GM12878 (cell line): ENCODE data around the gene NUDT3. TPM values are rescaled to one million over a fixed set of nuclear protein-coding genes. Genes with fewer than 3 reads are reported as not detected.

Experiments used
- ATAC-seq: fragments of 200-7000 bp; cut with Tn5 transposase; 3 replicates; pipeline ENCODE4 v1.9.1; 2020; ENCODE audit warnings: mild to moderate bottlenecking, moderate library complexity
- BruUV-seq: library from RNA; stranded (reverse); fragments of 400-500 nt; replicated peaks from 2 replicates; lab custom pipeline; 2021; lab: Mats Ljungman, UMichigan
- CTCF ChIA-PET: fragments of 300-600 bp; sonication (Branson Sonifier 250); formaldehyde crosslinking; extraction: SDS; loops from one replicate; lab custom pipeline; 2021; ENCODE audit warnings: inconsistent platforms; lab: Yijun Ruan, JAX
- POLR2A ChIA-PET: fragments of 350-600 bp; formaldehyde crosslinking; extraction: SDS; loops from one replicate; lab custom pipeline; 2021; ENCODE audit warnings: inconsistent platforms; lab: Charles Lee
- RAD21 ChIA-PET: fragments of 300-600 bp; sonication (Branson Sonifier 250); formaldehyde crosslinking; loops from one replicate; lab custom pipeline; 2023; ENCODE audit warnings: antibody characterized with exemption; ENCODE audit not compliant: unreplicated experiment; lab: Charles Lee
- SMC1A ChIA-PET: fragments of 300-600 bp; sonication (Branson Sonifier 250); formaldehyde crosslinking; loops from one replicate; lab custom pipeline; 2023; ENCODE audit not compliant: unreplicated experiment, uncharacterized antibody; lab: Charles Lee
- DNase-seq: peaks from one replicate; pipeline ENCODE4 v3.0.0-alpha.2; 2011; ENCODE audit warnings: low read depth, low spot score
- FAIRE-seq: peaks from 3 replicates; lab custom pipeline; 2011; peaks lifted over from hg19 to GRCh38; lab: Jason Lieb, UNC
- H2AFZ ChIP-seq: 2 replicates; pipeline ENCODE4 v1.6.0; 2011; ENCODE audit warnings: low read depth, low read length, control low read depth; ENCODE audit not compliant: control insufficient read depth
- H3K27ac ChIP-seq: 2 replicates; pipeline ENCODE4 v1.5.1; 2011; ENCODE audit warnings: control low read depth; ENCODE audit not compliant: control insufficient read depth, insufficient read depth
- H3K27me3 ChIP-seq, 2 experiments: replicated peaks in 1 of 2; 2 replicates each; pipeline versions ENCODE4 v1.6.0 to v1.6.1; 2011; ENCODE audit warnings: low read length in 1 of 2; ENCODE audit not compliant: control insufficient read depth in 2 of 2, insufficient read depth in 2 of 2
- H3K36me3 ChIP-seq, 2 experiments: 2 replicates each; pipeline ENCODE4 v1.5.1; 2011; ENCODE audit warnings: low read length in 1 of 2; ENCODE audit not compliant: control insufficient read depth in 2 of 2, insufficient read depth in 2 of 2
- H3K4me1 ChIP-seq: 2 replicates; pipeline ENCODE4 v1.6.1; 2011; ENCODE audit warnings: mild to moderate bottlenecking, low read length, moderate library complexity, mixed read lengths; ENCODE audit not compliant: control insufficient read depth, insufficient read depth
- H3K4me2 ChIP-seq: 2 replicates; pipeline ENCODE4 v1.6.0; 2011; ENCODE audit warnings: control low read depth; ENCODE audit not compliant: control insufficient read depth, insufficient read depth
- H3K4me3 ChIP-seq: fragments of 200-600 bp; sonication (generic); 2 replicates; pipeline ENCODE4 v1.5.1; 2016
- H3K79me2 ChIP-seq: 2 replicates; pipeline ENCODE4 v1.6.0; 2011; ENCODE audit warnings: low read length; ENCODE audit not compliant: control insufficient read depth, insufficient read depth
- H3K9ac ChIP-seq: 2 replicates; pipeline ENCODE4 v1.8.0; 2011; ENCODE audit warnings: low read length, control low read depth, mixed read lengths; ENCODE audit not compliant: control insufficient read depth, insufficient read depth
- H3K9me3 ChIP-seq: replicated peaks from 3 replicates; pipeline ENCODE4 v1.5.1; 2011; ENCODE audit warnings: mild to moderate bottlenecking, low read length; ENCODE audit not compliant: control insufficient read depth, insufficient read depth
- H4K20me1 ChIP-seq: 2 replicates; pipeline ENCODE4 v1.6.0; 2011; ENCODE audit not compliant: control insufficient read depth, insufficient read depth
- BMI1 ChIP-seq: fragments of 450-650 bp; IDR thresholded peaks from 2 replicates; pipeline ENCODE4 v1.6.1; 2016; ENCODE audit warnings: mild to moderate bottlenecking, moderate library complexity, borderline replicate concordance
- CBFB ChIP-seq: IDR thresholded peaks from 2 replicates; pipeline ENCODE4 v1.6.1; 2016; ENCODE audit warnings: antibody characterized with exemption, low read depth
- EED ChIP-seq: sonication (generic); IDR thresholded peaks from 2 replicates; pipeline ENCODE4 v1.6.1; 2016; ENCODE audit warnings: antibody characterized with exemption, low read depth
- GATAD2B ChIP-seq: fragments of 450-650 bp; conservative IDR thresholded peaks from 2 replicates; pipeline ENCODE4 v1.6.1; 2017; ENCODE audit warnings: low read depth, mild to moderate bottlenecking, moderate library complexity
- HDGF ChIP-seq: fragments of 450-650 bp; IDR thresholded peaks from 2 replicates; pipeline ENCODE4 v1.6.1; 2016; ENCODE audit warnings: antibody characterized with exemption
- MEF2B ChIP-seq: fragments of 450-650 bp; IDR thresholded peaks from 2 replicates; pipeline ENCODE4 v1.6.1; 2018; ENCODE audit warnings: mild to moderate bottlenecking, moderate library complexity; ENCODE audit not compliant: partially characterized antibody, poor library complexity, severe bottlenecking
- ZSCAN29 ChIP-seq: fragments of 450-650 bp; IDR thresholded peaks from 2 replicates; pipeline ENCODE4 v1.6.1; 2017; ENCODE audit warnings: mild to moderate bottlenecking, moderate library complexity
- WGBS: methylation state at CpG from one replicate; pipeline ENCODE4 v1.1.6; 2016; ENCODE audit warnings: low lambda C conversion rate; ENCODE audit not compliant: insufficient replicate concordance, insufficient coverage; ENCODE audit errors: missing lambda C conversion rate; 5-methylcytosine and 5-hydroxymethylcytosine counted together
- in situ Hi-C: fragments of 300-500 bp; cut with MboI; formaldehyde crosslinking; loops from 9 replicates; pipeline ENCODE4 v1.14.3; 2018; ENCODE audit warnings: mixed read lengths
- intact Hi-C: fragments of 100-400 bp; cut with micrococcal nuclease; formaldehyde crosslinking; loops from one replicate; pipeline ENCODE4 v1.14.2; 2022; ENCODE audit not compliant: unreplicated experiment
- polyA plus RNA-seq, 11 experiments: library from polyadenylated mRNA; depleted of rRNA in 4 of 11; unstranded in 6 of 11; stranded (reverse) in 5 of 11; fragments of >200 nt; fragmentation: Nextera tagmentation in 4 of 11; fragmentation: Illumina TruSeq in 1 of 11; extraction: Ambion mirVana in 4 of 11; extraction: Trizol in 1 of 11; gene quantifications; 1 replicate in 1 of 11; 2 replicates in 10 of 11; pipeline versions ENCODE4 v1.2.1 to v1.2.3, GENCODE V29; 2011 to 2016; ENCODE audit warnings: inconsistent platforms in 2 of 11, missing spikeins in 2 of 11, low read depth in 1 of 11
- total RNA-seq, 4 experiments: library from RNA; depleted of rRNA in 3 of 4; stranded (reverse); fragments of >200 nt in 3 of 4; fragmentation: Illumina TruSeq in 1 of 4; extraction: Trizol in 1 of 4; gene quantifications; 2 replicates each; pipeline versions ENCODE4 v1.2.1 to v1.2.3, GENCODE V29; 2013 to 2021
- TF ChIP-seq, protein P1 (sequence below): fragments of 450-650 bp; IDR thresholded peaks from 2 replicates; pipeline ENCODE4 v1.6.1; 2017; ENCODE audit warnings: mild to moderate bottlenecking
- TF ChIP-seq, protein P2 (sequence below): IDR thresholded peaks from 2 replicates; pipeline ENCODE4 v1.6.1; 2011; ENCODE audit warnings: low read depth, low read length, improper control_type of control experiment, borderline replicate concordance
- TF ChIP-seq, protein P3 (sequence below): fragments of 150-350 bp; IDR thresholded peaks from 2 replicates; pipeline ENCODE4 v1.6.1; 2014; ENCODE audit warnings: mild to moderate bottlenecking, low read depth, low read length

Gene NUDT3
- total and polyA plus RNA-seq, 10 of the 15 experiments (the other 5 are each of a cell fraction or from before 2014, with no cell fraction given) = 2.4 to 32.3 (median 25.5) TPM

DNA sequence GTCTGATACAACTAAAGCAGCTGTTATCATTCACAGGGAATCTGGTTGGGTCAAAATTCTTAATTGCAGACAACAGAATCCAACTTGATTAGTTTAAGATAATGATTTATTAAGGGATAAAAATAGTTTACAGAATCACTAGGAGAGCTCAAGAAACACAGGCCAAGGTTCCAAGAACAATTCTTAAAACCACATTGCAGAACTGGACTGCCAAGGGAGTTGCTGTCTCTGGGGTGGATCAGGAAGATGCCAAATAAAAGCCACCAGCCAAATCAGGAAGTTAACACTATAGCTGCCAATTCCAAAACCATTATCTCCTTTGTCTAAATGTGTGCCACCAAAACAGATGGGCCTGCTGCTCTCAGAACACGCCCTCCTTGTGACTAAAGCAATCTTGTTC is 53.7 kb downstream of the NUDT3 start:
- no peak overlapping the region for H3K4me3 ChIP-seq
- no peak overlapping the region for H3K4me2 ChIP-seq
- peaks cover 20% of the 10 kb centered on the region for H3K79me2 ChIP-seq
- no peaks in the 10 kb centered on the region for H4K20me1 ChIP-seq
- BruUV-seq = no TSS peak
- no peak overlapping the region for H3K27ac ChIP-seq
- H3K4me1 ChIP-seq = peaks cover 11% of the 10 kb centered on the region
- SMC1A ChIA-PET = interaction anchor here (0.8 to 4.0 kb wide), 9 partner anchors 14 to 90 kb away, joined by 3 to 17 read pairs (median 6); partner anchors contain the start of gene SMIM29
- H3K36me3 ChIP-seq = peaks cover 0 to 9% of the 10 kb centered on the region in 2 experiments; a peak in 1 of 4 replicates
- DNase-seq (no peak), FAIRE-seq (no peak), ATAC-seq (no peak)
- RAD21 ChIA-PET = interaction anchor here (1.3 to 2.9 kb wide), 3 partner anchors 8 to 89 kb away, joined by 3 to 13 read pairs (median 4); no protein-coding TSS in a partner anchor
- POLR2A ChIA-PET = interaction anchor here (0.9 to 2.6 kb wide), 6 partner anchors 8 to 53 kb away, joined by 3 to 8 read pairs (median 4); no protein-coding TSS in a partner anchor
- 100% methylated on average over 1 of the region's 1 CpG for WGBS
- no peaks in the 10 kb centered on the region for H3K27me3 ChIP-seq
- no peak overlapping the region for H2AFZ ChIP-seq
- CTCF ChIA-PET = interaction anchor here (0.9 to 1.6 kb wide), 3 partner anchors 76 to 175 kb away, joined by 3 to 4 read pairs (median 3); no protein-coding TSS in a partner anchor
- no peak overlapping the region for H3K9ac ChIP-seq
- H3K9me3 ChIP-seq = no peaks in the 10 kb centered on the region
- in situ Hi-C loops = no loop called here
- intact Hi-C loops = no loop called here
- TF ChIP-seq ZSCAN29 (no peak), GATAD2B (no peak), BMI1 (no peak), HDGF (no peak), CBFB (no peak), MEF2B (no peak), EED (no peak)
- TF ChIP-seq, protein P1, sequence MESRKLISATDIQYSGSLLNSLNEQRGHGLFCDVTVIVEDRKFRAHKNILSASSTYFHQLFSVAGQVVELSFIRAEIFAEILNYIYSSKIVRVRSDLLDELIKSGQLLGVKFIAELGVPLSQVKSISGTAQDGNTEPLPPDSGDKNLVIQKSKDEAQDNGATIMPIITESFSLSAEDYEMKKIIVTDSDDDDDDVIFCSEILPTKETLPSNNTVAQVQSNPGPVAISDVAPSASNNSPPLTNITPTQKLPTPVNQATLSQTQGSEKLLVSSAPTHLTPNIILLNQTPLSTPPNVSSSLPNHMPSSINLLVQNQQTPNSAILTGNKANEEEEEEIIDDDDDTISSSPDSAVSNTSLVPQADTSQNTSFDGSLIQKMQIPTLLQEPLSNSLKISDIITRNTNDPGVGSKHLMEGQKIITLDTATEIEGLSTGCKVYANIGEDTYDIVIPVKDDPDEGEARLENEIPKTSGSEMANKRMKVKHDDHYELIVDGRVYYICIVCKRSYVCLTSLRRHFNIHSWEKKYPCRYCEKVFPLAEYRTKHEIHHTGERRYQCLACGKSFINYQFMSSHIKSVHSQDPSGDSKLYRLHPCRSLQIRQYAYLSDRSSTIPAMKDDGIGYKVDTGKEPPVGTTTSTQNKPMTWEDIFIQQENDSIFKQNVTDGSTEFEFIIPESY = no peak
- TF ChIP-seq, protein P2, sequence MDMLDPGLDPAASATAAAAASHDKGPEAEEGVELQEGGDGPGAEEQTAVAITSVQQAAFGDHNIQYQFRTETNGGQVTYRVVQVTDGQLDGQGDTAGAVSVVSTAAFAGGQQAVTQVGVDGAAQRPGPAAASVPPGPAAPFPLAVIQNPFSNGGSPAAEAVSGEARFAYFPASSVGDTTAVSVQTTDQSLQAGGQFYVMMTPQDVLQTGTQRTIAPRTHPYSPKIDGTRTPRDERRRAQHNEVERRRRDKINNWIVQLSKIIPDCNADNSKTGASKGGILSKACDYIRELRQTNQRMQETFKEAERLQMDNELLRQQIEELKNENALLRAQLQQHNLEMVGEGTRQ = no peak
- TF ChIP-seq, protein P3, sequence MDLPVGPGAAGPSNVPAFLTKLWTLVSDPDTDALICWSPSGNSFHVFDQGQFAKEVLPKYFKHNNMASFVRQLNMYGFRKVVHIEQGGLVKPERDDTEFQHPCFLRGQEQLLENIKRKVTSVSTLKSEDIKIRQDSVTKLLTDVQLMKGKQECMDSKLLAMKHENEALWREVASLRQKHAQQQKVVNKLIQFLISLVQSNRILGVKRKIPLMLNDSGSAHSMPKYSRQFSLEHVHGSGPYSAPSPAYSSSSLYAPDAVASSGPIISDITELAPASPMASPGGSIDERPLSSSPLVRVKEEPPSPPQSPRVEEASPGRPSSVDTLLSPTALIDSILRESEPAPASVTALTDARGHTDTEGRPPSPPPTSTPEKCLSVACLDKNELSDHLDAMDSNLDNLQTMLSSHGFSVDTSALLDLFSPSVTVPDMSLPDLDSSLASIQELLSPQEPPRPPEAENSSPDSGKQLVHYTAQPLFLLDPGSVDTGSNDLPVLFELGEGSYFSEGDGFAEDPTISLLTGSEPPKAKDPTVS = no peak
